Adrenal gland (tissue), 5 donors: Measurements from ENCODE around the gene SHANK2.

ENCODE experiments used
- POLR2A ChIP-seq, 2 donors: fragments of 450-650 bp; IDR thresholded peaks; one replicate each; pipeline ENCODE4 v1.6.1; 2017; ENCODE audit warnings: antibody characterized with exemption in 2 of 2, mild to moderate bottlenecking in 2 of 2, moderate library complexity in 1 of 2
- TF ChIP-seq, protein P1 (sequence below), 6 experiments: fragments of 450-650 bp in 4 of 6; fragments of 200-600 bp in 2 of 6; sonication (generic) in 1 of 6; IDR thresholded peaks; 1 replicate in 5 of 6; 2 replicates in 1 of 6; pipeline versions ENCODE4 v1.5.1 to v1.8.0; 2016 to 2021; ENCODE audit warnings: antibody characterized with exemption in 6 of 6, mild to moderate bottlenecking in 2 of 6, moderate library complexity in 1 of 6
- donor health status: DM: no; HTN: no; CAD: no.

DNA sequence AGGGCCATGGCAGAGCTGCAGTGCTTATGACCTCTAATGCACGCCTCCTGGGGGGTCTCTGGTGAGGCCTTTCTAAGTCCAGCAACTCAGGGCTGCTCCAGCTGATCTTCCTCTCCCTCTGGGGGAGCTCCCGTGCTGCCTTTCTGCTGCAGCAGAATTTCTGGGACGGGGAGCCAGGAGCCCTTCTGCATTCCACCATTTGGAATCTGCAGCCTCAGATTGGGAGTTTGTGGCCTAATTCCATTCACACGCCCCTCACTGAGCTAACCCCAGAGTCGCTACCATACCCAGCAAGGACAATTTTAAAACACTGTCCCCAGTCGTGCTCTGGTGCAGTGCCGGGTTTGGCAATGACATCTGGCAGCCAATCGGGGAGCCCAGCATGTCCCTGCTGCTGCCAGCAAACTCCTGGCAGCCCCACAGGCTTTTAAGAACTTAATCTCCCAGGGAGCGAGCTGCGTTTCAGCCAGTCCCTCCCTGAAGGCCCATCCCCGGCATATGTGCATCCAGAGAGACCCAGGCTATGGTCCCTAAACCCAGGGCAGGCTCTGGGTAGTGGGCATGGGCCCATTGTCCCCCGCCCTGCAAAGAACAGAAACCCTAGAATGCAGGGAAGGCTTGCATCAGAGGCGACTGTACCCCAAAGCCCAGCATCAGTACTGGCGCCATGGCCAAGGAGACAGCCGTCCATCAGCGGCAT, 4.7 kb downstream of the SHANK2 start:
- TF ChIP-seq, protein P1, sequence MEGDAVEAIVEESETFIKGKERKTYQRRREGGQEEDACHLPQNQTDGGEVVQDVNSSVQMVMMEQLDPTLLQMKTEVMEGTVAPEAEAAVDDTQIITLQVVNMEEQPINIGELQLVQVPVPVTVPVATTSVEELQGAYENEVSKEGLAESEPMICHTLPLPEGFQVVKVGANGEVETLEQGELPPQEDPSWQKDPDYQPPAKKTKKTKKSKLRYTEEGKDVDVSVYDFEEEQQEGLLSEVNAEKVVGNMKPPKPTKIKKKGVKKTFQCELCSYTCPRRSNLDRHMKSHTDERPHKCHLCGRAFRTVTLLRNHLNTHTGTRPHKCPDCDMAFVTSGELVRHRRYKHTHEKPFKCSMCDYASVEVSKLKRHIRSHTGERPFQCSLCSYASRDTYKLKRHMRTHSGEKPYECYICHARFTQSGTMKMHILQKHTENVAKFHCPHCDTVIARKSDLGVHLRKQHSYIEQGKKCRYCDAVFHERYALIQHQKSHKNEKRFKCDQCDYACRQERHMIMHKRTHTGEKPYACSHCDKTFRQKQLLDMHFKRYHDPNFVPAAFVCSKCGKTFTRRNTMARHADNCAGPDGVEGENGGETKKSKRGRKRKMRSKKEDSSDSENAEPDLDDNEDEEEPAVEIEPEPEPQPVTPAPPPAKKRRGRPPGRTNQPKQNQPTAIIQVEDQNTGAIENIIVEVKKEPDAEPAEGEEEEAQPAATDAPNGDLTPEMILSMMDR (IDR thresholded peaks at IDR 0.05), result no peak
- TF ChIP-seq POLR2A (IDR thresholded peaks at IDR 0.05), result no peak
